Lower leg skin (tissue), 4 donors: Measurements from ENCODE around the gene MYRIP. TPM values are rescaled to one million over a fixed set of nuclear protein-coding genes. Genes with fewer than 3 reads are reported as not detected.
"Not testable (repeated sequence)": the region's sequence is repeated elsewhere in the genome, so short reads cannot be mapped to it uniquely, and the experiment has no call there.

Source experiments
- DNase-seq, 2 donors: peaks; one replicate each; pipeline ENCODE4 v3.0.0-alpha.2; 2019; ENCODE audit warnings: low spot score in 2 of 2
- H3K4me3 ChIP-seq: fragments of 200-600 bp; sonication (generic); 2 replicates; pipeline ENCODE4 v1.5.1; 2017; ENCODE audit warnings: mild to moderate bottlenecking, low read depth; ENCODE audit not compliant: poor library complexity, severe bottlenecking
- POLR2A ChIP-seq, 2 donors: fragments of 450-650 bp; IDR thresholded peaks; one replicate each; pipeline ENCODE4 v1.6.1; 2016 to 2017; ENCODE audit warnings: antibody characterized with exemption in 2 of 2, mild to moderate bottlenecking in 1 of 2, moderate library complexity in 1 of 2
- WGBS, 2 donors: methylation state at CpG; one replicate each; pipeline ENCODE4 v1.1.5; 2018; 5-methylcytosine and 5-hydroxymethylcytosine counted together
- intact Hi-C: fragments of 100-400 bp; cut with DNase I; formaldehyde crosslinking; loops from one replicate; pipeline ENCODE4 v1.15.0; 2023; ENCODE audit warnings: low total_unique reads
- total RNA-seq, 4 donors: library from RNA; depleted of rRNA; stranded (reverse); fragments of >200 nt; gene quantifications; one replicate each; pipeline ENCODE4 v1.1.0, GENCODE V29; 2016
- TF ChIP-seq, protein P1 (sequence below), 3 donors: fragments of 450-650 bp; IDR thresholded peaks; one replicate each; pipeline ENCODE4 v1.5.1; 2016; ENCODE audit warnings: antibody characterized with exemption in 3 of 3, mild to moderate bottlenecking in 3 of 3, moderate library complexity in 2 of 3

Gene MYRIP
- total RNA-seq, 4 donors from 2014 or later, result 1.2 to 2.9 (median 1.5) TPM

DNA sequence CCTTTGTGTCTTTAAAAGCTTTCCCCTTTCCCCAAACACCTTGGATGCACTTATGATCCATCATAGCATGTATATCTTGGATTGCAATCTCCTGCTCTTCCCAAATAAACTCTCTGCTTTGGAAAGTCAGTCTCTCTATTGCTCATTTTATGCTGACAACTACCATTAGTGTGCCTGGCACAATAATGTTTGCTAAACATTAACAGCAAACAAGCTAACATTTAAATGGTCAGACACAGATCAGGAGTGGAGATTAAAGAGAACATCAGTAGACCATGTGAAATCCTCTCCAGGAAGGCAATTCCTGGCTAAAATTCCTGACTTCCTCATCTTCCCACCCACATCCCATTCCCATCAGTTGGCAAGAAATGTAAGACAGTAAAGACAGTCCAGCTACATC is 455.8 kb downstream of the MYRIP start:
- no peak overlapping the region for H3K4me3 ChIP-seq
- no peak for DNase-seq
- TF ChIP-seq POLR2A (IDR thresholded peaks at IDR 0.05), result no peak
- TF ChIP-seq, protein P1, sequence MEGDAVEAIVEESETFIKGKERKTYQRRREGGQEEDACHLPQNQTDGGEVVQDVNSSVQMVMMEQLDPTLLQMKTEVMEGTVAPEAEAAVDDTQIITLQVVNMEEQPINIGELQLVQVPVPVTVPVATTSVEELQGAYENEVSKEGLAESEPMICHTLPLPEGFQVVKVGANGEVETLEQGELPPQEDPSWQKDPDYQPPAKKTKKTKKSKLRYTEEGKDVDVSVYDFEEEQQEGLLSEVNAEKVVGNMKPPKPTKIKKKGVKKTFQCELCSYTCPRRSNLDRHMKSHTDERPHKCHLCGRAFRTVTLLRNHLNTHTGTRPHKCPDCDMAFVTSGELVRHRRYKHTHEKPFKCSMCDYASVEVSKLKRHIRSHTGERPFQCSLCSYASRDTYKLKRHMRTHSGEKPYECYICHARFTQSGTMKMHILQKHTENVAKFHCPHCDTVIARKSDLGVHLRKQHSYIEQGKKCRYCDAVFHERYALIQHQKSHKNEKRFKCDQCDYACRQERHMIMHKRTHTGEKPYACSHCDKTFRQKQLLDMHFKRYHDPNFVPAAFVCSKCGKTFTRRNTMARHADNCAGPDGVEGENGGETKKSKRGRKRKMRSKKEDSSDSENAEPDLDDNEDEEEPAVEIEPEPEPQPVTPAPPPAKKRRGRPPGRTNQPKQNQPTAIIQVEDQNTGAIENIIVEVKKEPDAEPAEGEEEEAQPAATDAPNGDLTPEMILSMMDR (IDR thresholded peaks at IDR 0.05), result no peak
- intact Hi-C loops, result no loop called here

DNA sequence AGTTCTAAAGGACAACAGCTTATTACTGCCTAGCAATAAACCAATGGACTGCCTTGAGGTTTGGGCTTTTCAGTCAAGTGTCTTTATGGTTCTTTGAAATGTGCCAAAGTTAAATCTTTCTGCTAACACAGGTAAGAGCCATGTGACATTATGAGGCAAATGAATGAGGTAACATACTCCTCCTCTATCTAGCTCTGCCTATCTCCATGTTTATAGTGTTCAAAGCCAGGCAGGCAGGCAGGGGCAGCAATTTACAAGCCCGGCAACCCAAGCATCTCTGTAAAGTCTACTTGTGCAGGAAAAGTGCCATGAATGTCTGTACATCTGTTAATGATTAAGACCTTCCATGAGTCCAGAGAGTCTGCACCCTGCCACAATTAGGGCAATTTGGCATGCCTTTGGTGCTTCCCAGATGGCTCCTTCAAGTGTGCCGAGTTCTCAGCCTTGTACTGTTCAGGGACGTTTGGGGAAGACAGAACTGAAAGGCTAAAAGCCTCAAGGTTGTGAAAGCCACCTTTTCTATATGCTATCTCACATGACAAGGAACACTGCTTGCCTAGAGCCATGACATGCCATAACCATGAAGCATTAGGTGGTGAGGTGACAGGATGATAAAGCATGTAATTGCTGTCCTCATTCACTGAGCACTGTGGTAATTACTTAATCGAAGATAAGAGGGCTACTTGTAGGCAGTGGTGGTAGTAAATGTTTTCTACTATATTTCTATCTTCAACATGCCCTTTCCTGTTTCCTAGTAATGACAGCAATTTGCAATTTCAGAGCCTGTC is 458.7 kb downstream of the MYRIP start:
- intact Hi-C loops, result no loop called here
- no peak for TF ChIP-seq POLR2A (IDR thresholded peaks at IDR 0.05)
- TF ChIP-seq, protein P1 (IDR thresholded peaks at IDR 0.05), result no peak
- no peak overlapping the region for H3K4me3 ChIP-seq
- DNase-seq, result no peak
- 20 to 43% methylated on average over 4 of the region's 4 CpGs for WGBS, 2 donors

DNA sequence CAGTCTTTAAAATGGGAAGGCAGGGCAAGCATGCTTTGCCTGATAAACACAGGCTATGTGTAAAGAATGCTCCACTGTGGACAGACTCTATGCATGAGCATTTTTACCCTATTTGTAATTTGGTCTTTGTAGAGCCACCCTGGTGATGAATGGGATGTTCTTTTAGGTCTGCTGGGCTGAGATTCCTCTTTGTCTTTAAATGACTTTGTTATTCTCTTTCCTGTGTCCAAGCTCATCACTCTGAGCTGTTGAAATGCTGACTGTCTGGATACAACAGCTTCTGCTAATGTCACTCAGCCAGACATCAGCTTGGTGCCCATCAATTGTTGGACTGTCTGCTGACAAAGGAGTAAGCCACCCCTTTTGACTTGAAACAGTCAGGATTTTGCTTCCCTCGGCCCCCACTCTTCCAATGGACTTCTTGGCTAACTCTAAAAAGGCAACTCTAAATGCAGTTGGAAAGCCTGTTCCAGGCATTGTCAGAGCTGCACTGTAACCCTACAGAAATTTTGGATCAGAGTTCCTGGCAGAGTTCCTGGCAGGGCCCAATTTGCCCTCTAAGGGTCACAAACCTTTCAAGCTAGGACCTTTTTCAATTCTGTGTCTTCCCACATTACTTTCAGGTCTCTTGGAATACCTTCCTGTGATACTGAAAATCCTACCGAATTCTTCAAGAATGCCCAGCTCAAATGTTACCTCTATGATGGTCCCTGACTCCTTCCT is 459.6 kb downstream of the MYRIP start:
- intact Hi-C loops, result no loop called here
- WGBS, 2 donors, result 77 to 92% methylated on average over 2 of the region's 2 CpGs
- TF ChIP-seq, protein P1 (IDR thresholded peaks at IDR 0.05), result no peak
- TF ChIP-seq POLR2A (IDR thresholded peaks at IDR 0.05), result no peak

DNA sequence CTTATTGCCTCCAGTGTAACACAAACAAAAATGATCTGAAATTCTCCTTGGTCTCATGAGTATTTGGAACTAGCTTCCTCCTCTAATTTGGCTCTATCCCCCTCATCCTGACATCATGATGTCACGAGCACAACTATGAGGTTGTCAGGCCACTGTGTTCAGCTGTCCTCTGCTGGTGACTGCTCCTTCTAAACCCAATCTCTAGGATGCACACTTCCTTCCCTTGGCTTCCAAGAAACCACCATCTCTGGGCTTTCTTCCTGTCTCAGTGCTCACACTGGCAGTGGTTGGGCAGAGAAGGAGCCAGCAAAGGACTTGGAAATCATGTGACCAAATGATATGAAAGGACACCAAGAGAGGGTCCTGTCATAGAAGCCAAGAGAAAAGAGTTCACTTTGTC is 469.4 kb downstream of the MYRIP start:
- intact Hi-C loops, result no loop called here
- no peak overlapping the region for H3K4me3 ChIP-seq
- DNase-seq, result no peak
- WGBS, 2 donors, result 0% methylated on average over 1 of the region's 1 CpG
- no peak for TF ChIP-seq POLR2A (IDR thresholded peaks at IDR 0.05)
- TF ChIP-seq, protein P1 (IDR thresholded peaks at IDR 0.05), result no peak

More for the DNA sequence above, 459.6 kb downstream of the MYRIP start:
- H3K4me3 ChIP-seq, result no peak overlapping the region
- DNase-seq, result no peak

DNA sequence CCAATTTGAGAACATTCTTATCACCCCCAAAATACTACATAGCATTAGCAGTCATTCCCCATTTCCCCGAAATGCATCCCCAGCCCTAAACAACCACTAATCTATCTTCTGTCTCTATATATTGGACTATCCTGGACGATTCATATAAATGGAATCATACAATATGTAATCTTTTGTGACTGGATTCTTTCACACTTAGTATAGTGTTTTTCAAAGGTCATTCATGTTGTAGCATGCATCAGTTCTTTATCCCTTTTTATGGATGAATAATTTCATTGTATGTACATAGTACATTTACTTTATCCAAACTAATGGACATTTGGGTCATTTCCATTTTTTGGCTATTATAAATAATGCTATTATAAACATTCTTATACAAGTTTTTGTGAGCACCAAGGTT is 472.6 kb downstream of the MYRIP start:
- TF ChIP-seq POLR2A (IDR thresholded peaks at IDR 0.05), result no peak
- TF ChIP-seq, protein P1 (IDR thresholded peaks at IDR 0.05), result no peak
- DNase-seq, result no peak
- no peak overlapping the region for H3K4me3 ChIP-seq
- intact Hi-C loops, result no loop called here
- WGBS, 2 donors, result 74 to 76% methylated on average over 2 of the region's 2 CpGs

DNA sequence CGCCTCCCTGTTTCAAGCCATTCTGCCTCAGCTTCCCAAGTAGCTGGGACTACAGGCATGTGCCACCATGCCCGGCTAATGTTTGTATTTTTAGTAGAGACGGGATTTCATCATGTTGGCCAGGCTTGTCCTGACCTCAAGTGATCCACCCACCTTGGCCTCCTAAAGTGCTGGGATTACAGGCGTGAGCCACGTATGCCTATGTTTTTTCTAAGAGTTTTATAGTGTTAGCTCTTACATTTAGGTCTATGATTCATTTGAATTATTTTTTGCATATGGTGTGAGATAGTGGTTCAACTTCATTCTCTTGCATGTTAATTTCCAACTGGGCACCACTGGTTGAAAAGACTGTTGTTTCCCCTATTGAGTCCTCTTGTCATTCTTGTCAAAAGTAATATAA is 473.6 kb downstream of the MYRIP start:
- DNase-seq, intact Hi-C loops, H3K4me3 ChIP-seq: not testable (repeated sequence)
- 94 to 97% methylated on average over 5 of the region's 5 CpGs for WGBS, 2 donors
